A549 (cell line): ENCODE measurements around the gene FAR2. TPM values are rescaled to one million over a fixed set of nuclear protein-coding genes. Genes with fewer than 3 reads are reported as not detected.
"Not testable (repeated sequence)": the region's sequence is repeated elsewhere in the genome, so short reads cannot be mapped to it uniquely, and the experiment has no call there.

Source experiments
- ATAC-seq, 2 experiments: fragments of 200-7000 bp in 1 of 2; fragments of >200 bp in 1 of 2; cut with Nextera tagmentation in 1 of 2; cut with Tn5 transposase in 1 of 2; 3 replicates each; pipeline versions ENCODE4 v1.8.0 to v1.9.1; 2018 to 2020; ENCODE audit warnings: mild to moderate bottlenecking in 1 of 2, moderate library complexity in 1 of 2
- CTCF ChIA-PET: fragments of 300-600 bp; sonication (Branson Sonifier 250); formaldehyde crosslinking; extraction: SDS; loops from one replicate; lab custom pipeline; 2021; ENCODE audit warnings: antibody characterized with exemption, inconsistent platforms; lab: Yijun Ruan, JAX
- POLR2A ChIA-PET: fragments of 350-600 bp; formaldehyde crosslinking; extraction: SDS; loops from one replicate; lab custom pipeline; 2021; ENCODE audit warnings: antibody characterized with exemption, inconsistent platforms; lab: Yijun Ruan, JAX
- DNase-seq, 2 experiments: peaks; one replicate each; pipeline versions ENCODE4 v3.0.0 to v3.0.0-alpha.2; 2011 to 2016; ENCODE audit warnings: low read depth in 1 of 2, low spot score in 1 of 2
- FAIRE-seq: peaks from 2 replicates; lab custom pipeline; 2011; peaks lifted over from hg19 to GRCh38; lab: Jason Lieb, UNC
- H3K27ac ChIP-seq, 2 experiments: fragments of >200 bp; sonication (Bioruptor Twin); formaldehyde crosslinking; 3 replicates each; pipeline ENCODE4 v1.5.1; 2016 to 2017
- H3K4me1 ChIP-seq: fragments of >200 bp; sonication (Bioruptor Twin); formaldehyde crosslinking; 3 replicates; pipeline ENCODE4 v1.6.1; 2016
- H3K4me2 ChIP-seq: fragments of >200 bp; sonication (Bioruptor Twin); formaldehyde crosslinking; 3 replicates; pipeline ENCODE4 v1.6.1; 2016
- H3K4me3 ChIP-seq: fragments of >200 bp; sonication (Bioruptor Twin); formaldehyde crosslinking; 3 replicates; pipeline ENCODE4 v1.5.1; 2016
- H3K9me3 ChIP-seq: fragments of >200 bp; sonication (Bioruptor Twin); formaldehyde crosslinking; 3 replicates; pipeline ENCODE4 v1.6.1; 2016
- BCL3 ChIP-seq: fragments of >200 bp; sonication (Bioruptor Twin); formaldehyde crosslinking; IDR thresholded peaks from 3 replicates; pipeline ENCODE4 v1.6.1; 2016
- CEBPB ChIP-seq, 2 experiments: fragments of >200 bp in 1 of 2; sonication (Bioruptor Twin) in 1 of 2; formaldehyde crosslinking in 1 of 2; IDR thresholded peaks; 2 replicates each; pipeline ENCODE4 v1.6.1; 2012 to 2016
- E2F6 ChIP-seq: IDR thresholded peaks from 2 replicates; pipeline ENCODE4 v1.6.1; 2012; ENCODE audit warnings: low read depth, borderline replicate concordance
- FOXS1 ChIP-seq: fragments of 250-450 bp; sonication (Bioruptor Pico); IDR thresholded peaks from 2 replicates; pipeline ENCODE4 v1.5.0; 2020; ENCODE audit warnings: mild to moderate bottlenecking, moderate library complexity
- HDAC2 ChIP-seq: fragments of 200-600 bp; sonication (generic); IDR thresholded peaks from 2 replicates; pipeline ENCODE4 v1.6.1; 2016
- HOXB13 ChIP-seq: fragments of 250-450 bp; sonication (Bioruptor Pico); IDR thresholded peaks from 2 replicates; pipeline ENCODE4 v1.5.0; 2020; ENCODE audit warnings: low read depth, mild to moderate bottlenecking, moderate library complexity
- KDM1A ChIP-seq: fragments of 200-600 bp; sonication (generic); IDR thresholded peaks from 2 replicates; pipeline ENCODE4 v1.6.1; 2016; ENCODE audit warnings: low read depth, mild to moderate bottlenecking
- MAX ChIP-seq: IDR thresholded peaks from 2 replicates; pipeline ENCODE4 v1.6.1; 2012
- NPAS2 ChIP-seq: fragments of 250-450 bp; sonication (Bioruptor Pico); IDR thresholded peaks from 2 replicates; pipeline ENCODE4 v1.8.0; 2022; ENCODE audit warnings: mild to moderate bottlenecking, moderate library complexity, borderline replicate concordance
- RAD21 ChIP-seq, 2 experiments: fragments of >200 bp in 1 of 2; sonication (Bioruptor Twin) in 1 of 2; formaldehyde crosslinking in 1 of 2; IDR thresholded peaks in 1 of 2; conservative IDR thresholded peaks in 1 of 2; 2 replicates in 1 of 2; 3 replicates in 1 of 2; pipeline ENCODE4 v1.6.1; 2012 to 2018; ENCODE audit warnings: inconsistent platforms in 1 of 2
- REST ChIP-seq: fragments of 200-600 bp; sonication (generic); IDR thresholded peaks from 2 replicates; pipeline ENCODE4 v1.6.1; 2016; ENCODE audit warnings: antibody characterized with exemption, mild to moderate bottlenecking, moderate library complexity
- RFX5 ChIP-seq: fragments of 450-650 bp; IDR thresholded peaks from 2 replicates; pipeline ENCODE4 v1.7.1; 2014; ENCODE audit warnings: antibody characterized with exemption, mild to moderate bottlenecking, moderate library complexity
- WGBS: methylation state at CpG from one replicate; pipeline ENCODE4 v1.1.6; 2017; ENCODE audit errors: missing lambda C conversion rate; 5-methylcytosine and 5-hydroxymethylcytosine counted together
- polyA plus RNA-seq, 4 experiments: library from polyadenylated mRNA; depleted of rRNA in 3 of 4; stranded (reverse); fragments of >200 nt; fragmentation: RNase III in 1 of 4; extraction: RNeasy Plus Mini Kit Qiagen cat#74134 plus additional on column Dnase treatment in 1 of 4; gene quantifications; 2 replicates in 3 of 4; 3 replicates in 1 of 4; pipeline ENCODE4 v1.2.3, GENCODE V29; 2011 to 2017

FAR2 gene
- polyA plus RNA-seq, 2 of the 4 experiments (the other 2 are of a cell fraction): 0.06 TPM; not detected in 1

- no peak for ATAC-seq
- H3K4me3 ChIP-seq: no peak overlapping the region
- WGBS: 26% methylated on average over 6 of the region's 6 CpGs
- no peak for FAIRE-seq
- ChIA-PET POLR2A (no interaction called here), CTCF (interaction anchor here (1.2 kb wide), 1 partner anchor 95 kb away, joined by 4 read pairs; no protein-coding TSS in a partner anchor)
- H3K9me3 ChIP-seq: no peaks in the 10 kb centered on the region
- TF ChIP-seq FOXS1 (CRISPR knock-in tag): no peak
- TF ChIP-seq RAD21 (conservative IDR thresholded peaks at IDR 0.05 in 1 of 2, IDR thresholded peaks at IDR 0.05 in 1 of 2): no peak
- TF ChIP-seq HDAC2: no peak
- DNase-seq: no peak
- no peak overlapping the region for H3K27ac ChIP-seq
- H3K4me1 ChIP-seq: no peaks in the 10 kb centered on the region
- no peak overlapping the region for H3K4me2 ChIP-seq
These were observed 18.9 kb downstream of the FAR2 start for GRCh38 chr12:29167988-29168387.

GRCh38 chr12:29169978-29170377 lies 20.9 kb downstream of the FAR2 start:
- POLR2A ChIA-PET, DNase-seq, FAIRE-seq, H3K4me3 ChIP-seq, H3K27ac ChIP-seq, H3K9me3 ChIP-seq, H3K4me1 ChIP-seq, ATAC-seq, CTCF ChIA-PET, H3K4me2 ChIP-seq: not testable (repeated sequence)
- 12% methylated on average over 2 of the region's 2 CpGs for WGBS

- ATAC-seq, CTCF ChIA-PET, FAIRE-seq, H3K4me2 ChIP-seq, DNase-seq, H3K4me3 ChIP-seq, H3K27ac ChIP-seq, H3K4me1 ChIP-seq, POLR2A ChIA-PET, H3K9me3 ChIP-seq: not testable (repeated sequence)
- 8% methylated on average over 5 of the region's 5 CpGs for WGBS
These were observed 21.5 kb downstream of the FAR2 start for GRCh38 chr12:29170478-29171084.

- FAIRE-seq: no peak
- Histone ChIP-seq H3K9me3 (no peaks in the 10 kb centered on the region), H3K27ac (no peak overlapping the region), H3K4me2 (no peak overlapping the region), H3K4me3 (no peak overlapping the region), H3K4me1 (no peaks in the 10 kb centered on the region)
- WGBS: 11% methylated on average over 13 of the region's 26 CpGs
- POLR2A ChIA-PET: no interaction called here
- peak in 1 of 2 experiments; percentile 1 for DNase-seq
- no peak for ATAC-seq
- CTCF ChIA-PET: no interaction called here
- TF ChIP-seq MAX: no peak
- no peak for TF ChIP-seq BCL3
These were observed 22.6 kb downstream of the FAR2 start for GRCh38 chr12:29171421-29172258.

GRCh38 chr12:29176941-29177340 lies 27.9 kb downstream of the FAR2 start:
- TF ChIP-seq RFX5 (no peak), KDM1A (no peak), E2F6 (no peak), HOXB13 (CRISPR knock-in tag) (no peak), MAX (no peak), NPAS2 (CRISPR knock-in tag) (no peak), CEBPB (IDR thresholded peaks at IDR 0.05) (no peak), REST (no peak)
- Histone ChIP-seq H3K4me3 (no peak overlapping the region), H3K4me2 (no peak overlapping the region), H3K27ac (no peak overlapping the region), H3K9me3 (no peaks in the 10 kb centered on the region), H3K4me1 (no peaks in the 10 kb centered on the region)
- POLR2A ChIA-PET: no interaction called here
- DNase-seq: no peak
- CTCF ChIA-PET: no interaction called here
- no peak for FAIRE-seq
- no peak for ATAC-seq
- 1% methylated on average over 6 of the region's 6 CpGs for WGBS
